Measurements from ENCODE around the gene PTPRK. TPM values are rescaled to one million over a fixed set of nuclear protein-coding genes. Genes with fewer than 3 reads are reported as not detected.
A peak's percentile ranks its signal among the peaks of the same experiment; 100 is the strongest.

PTPRK gene
- total RNA-seq, 1 donor from 2014 or later, result 25.9 TPM

DNA sequence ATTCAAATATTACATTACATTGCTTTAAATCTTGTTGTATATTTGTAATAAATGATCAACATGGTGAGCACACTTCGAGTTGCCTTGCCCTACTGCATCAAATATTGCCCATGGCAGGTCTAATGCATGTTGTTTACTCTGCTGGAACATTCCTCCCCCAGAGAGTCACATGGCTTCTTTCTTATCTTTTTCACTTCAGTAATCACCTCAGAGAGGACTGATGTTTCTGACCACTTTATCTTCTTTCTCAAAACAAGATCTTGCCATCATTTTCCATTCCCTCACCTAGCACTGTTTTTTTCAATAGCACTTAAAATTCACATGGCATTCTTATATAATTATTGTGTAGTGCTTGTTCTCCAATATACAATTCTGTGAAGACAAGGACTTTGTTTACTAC, 376.1 kb downstream of the PTPRK start:
- DNase-seq (ENCODE audit: low spot score) (no peak), ATAC-seq (no peak)
- intact Hi-C loops (cut with DNase I), result no loop called here

DNA sequence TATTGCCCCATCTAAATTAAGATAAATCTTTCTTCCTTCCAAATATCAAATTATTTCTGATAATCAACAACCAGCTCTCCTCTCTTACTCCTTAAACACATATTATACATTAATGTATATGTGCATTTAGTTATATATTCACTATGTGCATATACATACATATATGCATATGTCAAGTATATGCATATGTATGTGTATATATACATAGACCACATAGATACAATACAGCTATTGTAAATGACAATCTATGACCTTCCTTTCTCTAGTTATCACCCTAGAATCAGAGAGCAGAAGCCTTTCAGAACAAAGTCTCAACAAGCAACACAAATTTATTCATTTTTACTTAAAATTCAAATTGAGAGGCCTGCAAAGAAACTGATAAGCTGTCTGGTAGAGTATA, 378.5 kb downstream of the PTPRK start:
- ATAC-seq (no peak), DNase-seq (ENCODE audit: low spot score) (no peak)
- intact Hi-C loops (cut with DNase I), result no loop called here

DNA sequence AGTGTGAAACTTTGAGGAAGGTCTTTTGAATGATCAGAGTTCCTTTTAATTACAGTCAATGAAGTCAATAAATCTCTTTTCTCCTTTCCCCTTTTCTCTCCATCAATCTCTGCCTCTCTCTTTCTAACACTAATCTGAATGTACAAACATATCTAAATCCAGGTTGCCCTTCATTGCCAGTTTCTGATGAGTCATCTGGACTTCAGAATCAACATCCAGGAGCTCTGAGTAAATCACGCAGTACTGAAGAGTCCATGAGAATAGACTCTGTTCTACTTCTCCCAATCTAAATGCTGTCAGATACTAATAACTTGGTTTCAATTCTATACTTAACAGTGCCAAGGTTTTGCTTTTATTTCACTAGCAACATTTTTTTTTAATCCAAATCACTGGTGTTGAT, 380.9 kb downstream of the PTPRK start:
- intact Hi-C loops (cut with DNase I), result no loop called here
- ATAC-seq, result no peak

DNA sequence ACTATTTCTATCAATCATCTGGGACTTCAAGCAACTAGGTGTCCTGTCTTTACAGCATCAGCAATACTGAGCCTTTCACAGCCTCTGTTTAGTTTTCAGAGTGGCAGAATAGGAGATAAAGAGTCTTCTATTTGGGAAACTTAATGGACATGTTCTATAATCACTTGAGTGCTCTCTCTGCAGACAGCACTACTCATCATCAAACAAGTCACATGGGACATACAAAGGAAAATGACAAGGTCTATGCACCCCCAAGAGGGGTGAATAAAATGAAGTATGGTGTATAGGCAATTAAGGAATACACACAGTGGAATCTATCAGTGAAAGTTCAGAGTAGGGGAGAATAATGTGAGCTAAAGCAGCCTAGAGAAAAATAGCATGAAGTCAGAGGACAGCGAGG, 381.7 kb downstream of the PTPRK start:
- intact Hi-C loops (cut with DNase I), result no loop called here
- ATAC-seq (no peak), DNase-seq (ENCODE audit: low spot score) (no peak)

More for the DNA sequence above, 380.9 kb downstream of the PTPRK start:
- no peak for DNase-seq (ENCODE audit: low spot score)

DNA sequence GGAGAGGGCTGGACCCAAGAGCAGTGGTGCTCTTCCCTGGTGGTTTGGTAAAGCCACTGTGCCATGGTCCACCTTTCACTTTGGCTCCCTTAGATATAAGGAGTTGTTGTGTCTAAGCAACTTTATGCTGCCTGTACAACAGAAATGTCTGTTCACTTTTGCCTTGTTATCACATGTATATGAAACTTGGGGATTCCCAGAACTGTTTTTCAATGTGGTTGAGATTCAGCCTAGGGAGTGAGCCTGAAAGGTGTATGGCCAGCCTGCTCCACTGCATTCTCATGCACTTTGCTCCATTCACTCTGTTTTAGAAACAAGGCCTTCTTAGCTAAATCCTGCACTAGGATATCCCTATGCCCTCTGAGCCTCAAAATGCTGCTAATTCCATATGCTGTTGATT, 385.1 kb downstream of the PTPRK start:
- intact Hi-C loops (cut with DNase I), result no loop called here

DNA sequence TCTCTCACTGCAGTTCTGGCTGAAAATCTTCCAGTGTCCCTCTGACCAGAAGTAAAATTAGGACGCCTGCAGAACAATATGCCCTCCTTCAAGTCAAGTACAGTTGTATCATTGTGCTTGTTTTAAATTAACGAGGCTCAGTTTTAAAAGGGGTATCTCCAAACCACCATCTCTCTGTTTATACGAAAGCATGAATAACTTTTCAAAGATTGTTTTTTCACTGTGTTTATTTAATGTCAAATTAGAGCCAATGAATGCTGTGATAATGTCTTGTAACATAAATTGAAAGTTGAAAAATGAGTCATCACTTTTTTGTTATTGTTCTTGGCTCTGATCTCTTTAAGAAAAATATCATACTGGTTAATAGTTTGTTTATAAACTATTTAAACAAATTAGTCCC, 388.8 kb downstream of the PTPRK start:
- peak; percentile 24 for ATAC-seq
- intact Hi-C loops (cut with DNase I), result no loop called here
- DNase-seq (ENCODE audit: low spot score), result no peak

More for the DNA sequence above, 385.1 kb downstream of the PTPRK start:
- ATAC-seq (no peak), DNase-seq (ENCODE audit: low spot score) (no peak)

DNA sequence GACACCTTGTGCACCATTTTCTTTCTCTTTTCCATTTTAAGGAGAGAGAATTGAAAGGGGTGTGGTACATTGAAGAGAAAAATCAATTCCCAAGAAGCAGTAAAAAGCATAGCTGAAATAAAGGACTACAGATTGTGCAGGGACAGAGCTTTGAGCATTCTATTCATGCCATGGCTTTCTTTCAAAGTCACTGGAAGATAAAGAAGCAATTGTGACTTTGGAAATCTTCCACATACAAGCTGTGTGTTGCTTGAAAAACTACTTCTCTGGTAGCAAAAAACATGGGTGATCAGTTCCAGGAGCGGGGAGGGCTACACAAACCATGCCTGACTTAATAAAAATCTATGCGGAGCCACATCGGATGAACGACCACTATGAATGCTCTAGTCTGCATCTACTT, 389.4 kb downstream of the PTPRK start:
- intact Hi-C loops (cut with DNase I), result no loop called here
- ATAC-seq (peak; percentile 36), DNase-seq (ENCODE audit: low spot score) (no peak)

DNA sequence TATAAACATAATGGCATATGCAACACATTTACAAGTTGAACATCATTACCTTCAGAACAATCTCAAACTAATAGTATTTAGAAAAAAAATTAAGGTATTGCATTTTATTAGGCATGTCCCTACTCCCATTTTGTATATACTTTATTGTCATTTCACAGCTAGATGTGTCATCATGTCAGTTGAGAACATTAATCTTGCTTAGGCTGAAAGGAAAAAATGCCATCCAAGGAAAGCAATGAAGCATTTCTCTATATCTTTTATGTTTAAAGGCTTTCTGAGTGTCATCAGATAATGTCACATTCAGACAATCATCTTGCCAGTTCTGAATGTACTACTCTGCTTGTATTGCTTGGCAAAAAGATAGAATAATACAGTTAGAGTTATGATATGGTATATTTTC, 390.7 kb downstream of the PTPRK start:
- intact Hi-C loops (cut with DNase I), result no loop called here
- ATAC-seq (no peak), DNase-seq (ENCODE audit: low spot score) (no peak)

DNA sequence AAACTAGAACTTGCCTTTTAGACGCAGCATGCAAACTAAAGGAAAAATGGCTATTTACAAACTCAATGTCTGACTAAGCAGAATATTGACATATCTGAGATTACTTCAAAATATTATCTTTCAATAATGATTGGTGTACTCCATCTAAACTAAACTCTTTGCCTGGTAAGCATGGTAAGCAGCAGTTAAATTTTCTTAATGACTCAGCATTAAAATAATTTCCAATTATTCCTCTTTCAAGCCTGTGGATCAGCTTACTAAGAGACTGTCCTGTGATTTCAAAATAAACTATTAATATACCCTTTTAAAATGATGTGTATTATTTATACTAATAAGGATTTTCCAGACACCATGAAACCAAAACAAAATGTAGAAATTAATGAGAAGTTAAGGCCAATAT, 392.7 kb downstream of the PTPRK start:
- intact Hi-C loops (cut with DNase I), result no loop called here
- no peak for ATAC-seq

DNA sequence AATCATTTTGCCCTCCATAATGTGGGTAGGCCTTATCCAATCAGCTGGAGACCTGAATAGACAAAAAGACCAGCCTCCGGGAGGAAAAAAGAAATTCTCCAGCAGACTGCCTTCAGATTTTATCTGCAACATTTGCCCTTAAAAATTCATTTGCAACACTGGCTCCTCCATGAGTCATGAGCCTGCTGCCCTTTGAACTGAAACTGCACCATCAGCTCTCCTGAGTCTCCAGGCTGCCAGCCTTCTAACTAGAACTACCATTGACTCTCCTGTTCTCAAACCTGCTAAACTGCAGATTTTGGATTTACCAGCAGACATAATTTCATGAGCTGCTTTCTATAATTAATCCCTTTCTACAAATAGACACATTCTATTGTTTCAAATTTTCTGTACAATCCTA, 395.7 kb downstream of the PTPRK start:
- DNase-seq (ENCODE audit: low spot score), result no peak
- no peak for ATAC-seq
- intact Hi-C loops (cut with DNase I), result no loop called here

More for the DNA sequence above, 392.7 kb downstream of the PTPRK start:
- DNase-seq (ENCODE audit: low spot score), result no peak

DNA sequence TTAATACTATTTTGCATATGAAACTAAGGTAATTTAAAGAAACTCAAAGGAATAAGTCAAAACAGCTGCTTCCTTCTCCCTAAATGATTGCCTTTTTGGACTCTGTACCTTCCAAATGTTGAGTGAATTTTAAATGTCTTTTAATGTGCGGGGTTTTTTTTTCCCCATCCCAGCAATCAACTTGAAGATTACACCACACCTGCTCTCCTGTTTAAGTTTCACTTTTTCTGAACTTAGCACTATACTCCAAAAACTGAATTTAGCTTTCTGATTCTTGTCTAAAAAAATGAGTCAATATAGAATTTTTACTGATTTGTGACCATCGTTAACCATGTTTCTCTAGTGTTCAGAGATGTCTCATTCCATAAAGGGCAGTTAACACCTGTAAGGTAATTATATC, 398.8 kb downstream of the PTPRK start:
- no peak for ATAC-seq
- no peak for DNase-seq (ENCODE audit: low spot score)
- intact Hi-C loops (cut with DNase I), result no loop called here

DNA sequence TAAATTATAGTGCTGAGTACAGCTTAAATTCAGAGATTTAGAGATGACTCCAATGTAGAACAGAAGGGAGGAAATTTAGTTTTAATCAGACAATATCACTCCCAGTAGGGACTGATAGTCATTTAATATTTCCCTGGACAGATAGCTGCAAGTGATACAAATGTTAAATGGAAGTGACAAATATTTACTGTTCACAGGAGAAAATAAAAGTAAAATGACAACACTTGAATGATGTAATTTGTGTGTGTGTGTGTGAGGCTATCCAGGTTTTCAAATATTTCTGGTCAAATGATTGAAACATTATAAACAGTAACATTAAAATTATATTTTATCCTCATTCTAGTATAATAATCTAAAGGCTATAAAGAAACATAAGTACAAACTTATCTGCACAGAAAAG, 399.2 kb downstream of the PTPRK start:
- intact Hi-C loops (cut with DNase I), result no loop called here
- no peak for ATAC-seq
- DNase-seq (ENCODE audit: low spot score), result no peak

DNA sequence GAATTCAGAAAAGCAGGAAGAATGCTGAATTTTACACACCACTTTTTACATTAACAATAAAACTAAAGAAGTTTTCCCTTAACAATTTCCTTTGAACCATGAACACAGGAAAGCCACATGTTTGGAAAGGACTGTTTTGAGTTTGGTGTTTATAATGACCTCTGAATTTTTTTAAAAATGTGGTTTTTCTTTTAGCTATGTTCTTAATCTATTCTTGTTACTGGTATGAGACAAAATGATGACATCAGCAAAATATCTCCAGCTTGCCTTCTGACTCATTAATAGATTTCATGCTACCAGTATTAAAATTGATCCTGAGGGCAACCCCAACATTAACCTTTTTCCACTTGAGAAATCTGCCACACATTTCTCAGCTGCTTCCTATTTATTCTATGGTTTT, 402.0 kb downstream of the PTPRK start:
- no peak for DNase-seq (ENCODE audit: low spot score)
- intact Hi-C loops (cut with DNase I), result no loop called here
- ATAC-seq, result no peak

DNA sequence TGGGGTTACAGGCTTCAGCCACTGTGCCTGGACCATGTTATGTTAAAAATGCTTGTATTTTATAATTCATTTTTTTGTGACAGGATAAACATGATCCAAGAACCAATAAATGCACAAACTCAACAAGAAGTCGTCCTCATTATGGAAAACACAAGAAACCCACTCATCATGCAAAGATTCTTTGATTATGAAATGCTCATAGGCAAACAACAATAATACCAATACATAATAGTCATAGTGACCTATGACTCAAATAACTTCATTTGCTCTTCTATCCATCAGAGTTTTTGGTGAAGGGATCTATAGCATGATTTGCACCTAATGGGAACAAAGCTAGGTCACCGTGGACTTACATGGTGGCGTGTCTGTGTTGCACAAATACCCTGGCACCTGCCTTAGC, 402.5 kb downstream of the PTPRK start:
- DNase-seq (ENCODE audit: low spot score), result no peak
- intact Hi-C loops (cut with DNase I), result no loop called here

DNA sequence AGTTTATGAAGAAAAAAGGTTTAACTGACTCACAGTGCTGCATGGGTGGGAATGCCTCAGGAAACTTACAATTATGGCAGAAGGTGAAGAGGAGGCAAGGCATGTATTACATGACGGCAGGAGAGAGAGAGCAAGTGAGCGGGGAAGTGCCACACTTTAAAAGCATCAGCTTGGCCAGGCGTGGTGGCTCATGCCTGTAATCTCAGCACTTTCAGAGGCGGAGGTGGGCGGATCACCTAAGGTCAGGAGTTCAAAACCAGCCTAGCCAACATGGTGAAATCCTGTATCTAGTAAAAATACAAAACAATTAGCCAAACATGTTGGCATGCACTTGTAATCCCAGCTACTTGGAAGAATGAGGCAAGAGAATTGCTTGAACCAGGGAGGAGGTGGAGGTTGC, 406.2 kb downstream of the PTPRK start:
- DNase-seq (ENCODE audit: low spot score) (no peak), ATAC-seq (no peak)
- intact Hi-C loops (cut with DNase I), result no loop called here

More for the DNA sequence above, 402.5 kb downstream of the PTPRK start:
- ATAC-seq, result no peak

DNA sequence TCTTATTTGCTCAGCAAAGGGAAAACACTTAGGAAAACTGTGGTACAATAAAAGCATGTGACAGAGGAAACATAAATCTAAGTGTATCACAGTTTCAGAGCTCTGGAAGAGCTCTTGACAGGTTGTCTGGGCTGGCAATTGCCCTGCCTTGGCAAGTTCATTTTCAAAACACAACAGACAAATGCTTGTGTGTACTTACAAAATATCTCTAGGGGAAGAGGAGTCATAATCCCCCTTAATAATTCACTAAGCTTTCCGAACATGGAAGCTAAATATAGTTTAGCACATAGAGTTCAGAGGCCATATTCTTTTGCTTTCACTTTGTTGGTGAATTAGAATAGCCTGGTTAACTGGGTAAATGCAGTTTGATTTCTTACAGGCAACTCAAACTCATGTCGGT, 407.9 kb downstream of the PTPRK start:
- ATAC-seq (no peak), DNase-seq (ENCODE audit: low spot score) (no peak)
- intact Hi-C loops (cut with DNase I), result no loop called here

DNA sequence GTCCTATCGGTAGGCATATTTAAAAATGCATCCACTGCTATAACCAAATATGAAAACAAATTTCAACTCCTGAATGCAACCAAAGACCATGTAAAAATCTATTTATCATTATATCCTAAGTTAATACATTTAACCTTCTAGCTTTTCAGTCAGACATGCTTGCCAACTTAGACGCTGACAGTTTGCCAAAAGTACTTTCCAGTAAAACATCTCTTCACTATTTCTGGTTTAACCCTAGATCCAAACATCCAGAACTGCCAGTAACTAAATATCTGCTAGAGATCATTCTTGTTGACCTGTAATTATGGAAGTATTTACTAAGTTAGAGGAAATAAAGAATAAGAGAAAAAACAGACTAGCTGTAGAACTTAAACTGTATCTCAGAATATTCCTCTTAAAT, 409.3 kb downstream of the PTPRK start:
- no peak for DNase-seq (ENCODE audit: low spot score)
- ATAC-seq, result no peak
- intact Hi-C loops (cut with DNase I), result no loop called here

DNA sequence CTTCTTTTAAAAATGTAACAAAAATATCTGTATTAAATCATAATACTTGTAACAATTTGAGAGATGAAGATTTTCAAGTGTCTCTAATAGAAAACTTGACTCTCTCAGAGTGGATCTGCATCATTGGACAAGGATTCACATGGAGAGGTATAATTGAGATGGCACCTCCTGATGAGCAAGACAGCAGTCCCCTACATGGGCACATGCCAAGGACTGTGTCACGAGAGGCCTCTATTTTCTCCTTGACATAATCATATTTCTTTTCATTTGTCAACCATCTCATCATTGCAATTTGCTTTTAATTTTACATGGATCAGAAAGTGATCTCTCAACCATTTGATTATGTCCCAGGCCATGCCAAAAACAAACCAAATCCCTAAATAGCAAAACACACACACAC, 412.7 kb downstream of the PTPRK start:
- no peak for ATAC-seq
- DNase-seq (ENCODE audit: low spot score), result no peak
- intact Hi-C loops (cut with DNase I), result no loop called here

DNA sequence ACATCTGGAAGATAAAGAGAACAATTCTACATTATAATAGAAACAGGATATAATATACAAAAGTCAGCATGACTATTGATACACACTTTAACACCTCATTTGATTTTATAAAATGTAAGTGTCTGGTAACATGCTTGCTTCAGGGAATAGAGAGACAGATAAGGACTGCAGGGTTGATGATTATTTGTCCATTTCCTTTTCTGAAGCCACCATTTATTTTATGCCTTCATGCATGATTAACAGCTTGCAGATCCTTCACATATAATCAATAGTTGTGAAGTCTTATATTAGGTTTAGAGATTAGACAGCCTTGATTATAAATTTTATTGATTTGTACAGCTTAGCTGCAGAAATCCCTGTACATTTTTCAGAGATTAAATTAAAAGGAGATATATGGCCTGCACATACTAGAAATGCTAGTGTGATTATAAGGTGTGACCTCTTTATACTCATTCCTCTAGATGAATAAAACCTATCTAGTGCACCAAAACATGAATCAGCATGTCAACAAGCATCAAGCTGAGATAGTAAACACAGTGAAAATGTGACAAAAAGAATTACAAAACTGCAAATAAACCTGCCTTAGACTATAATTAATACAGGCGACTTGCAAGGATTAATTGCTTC, 420.7 kb downstream of the PTPRK start:
- no peak for DNase-seq (ENCODE audit: low spot score)
- intact Hi-C loops (cut with DNase I), result no loop called here
- ATAC-seq, result no peak

DNA sequence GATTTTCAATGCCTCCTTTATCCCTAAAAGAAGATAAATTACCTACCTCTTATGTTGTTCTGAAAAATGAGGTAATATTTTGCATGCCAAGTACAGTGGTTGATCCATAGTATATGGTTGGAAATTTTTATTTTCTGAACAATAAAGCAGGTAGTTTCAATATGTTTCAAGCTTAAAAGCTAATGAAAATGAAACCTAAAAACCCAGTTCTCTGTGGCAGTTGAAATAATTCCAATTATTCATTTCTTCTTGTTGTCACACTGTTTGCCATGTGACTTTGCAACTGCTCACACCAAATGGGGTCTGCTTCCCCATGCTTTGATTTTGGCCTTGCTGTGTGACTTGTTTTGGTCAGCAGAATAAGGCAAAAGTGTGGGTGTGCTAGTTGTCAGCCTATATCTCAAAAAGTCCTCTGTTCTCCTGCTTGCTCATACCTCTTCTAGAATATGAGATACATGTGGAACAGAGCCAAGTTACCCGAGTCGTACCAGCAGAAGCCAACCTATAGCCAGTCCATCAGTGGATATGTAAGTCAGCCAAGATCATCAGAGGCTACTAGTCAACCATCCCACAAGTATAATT, 422.3 kb downstream of the PTPRK start:
- intact Hi-C loops (cut with DNase I), result no loop called here
- no peak for DNase-seq (ENCODE audit: low spot score)
- no peak for ATAC-seq

DNA sequence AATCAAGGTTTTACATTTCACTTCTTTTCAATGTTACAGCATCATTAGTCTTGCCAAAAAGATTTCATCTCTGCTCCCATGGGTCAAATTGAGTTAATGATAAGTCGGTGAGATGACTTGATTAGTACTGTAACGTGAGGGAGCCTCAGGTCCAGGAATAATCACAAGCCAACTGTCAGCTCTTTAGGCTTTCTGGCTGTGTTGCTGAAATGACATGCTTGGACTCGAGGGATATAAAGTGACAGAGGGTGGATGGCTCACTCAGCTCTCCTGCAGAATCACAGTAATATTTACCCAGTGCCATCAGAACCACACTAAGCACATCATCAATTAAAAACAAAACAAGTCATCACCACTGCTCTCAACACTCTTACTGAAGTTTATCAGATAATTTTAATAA, 423.4 kb downstream of the PTPRK start:
- intact Hi-C loops (cut with DNase I), result no loop called here
- ATAC-seq (no peak), DNase-seq (ENCODE audit: low spot score) (no peak)

All from sciatic nerve (tissue), 2 donors.